ENCODE measurements around the gene NHERF2. TPM values are rescaled to one million over a fixed set of nuclear protein-coding genes. Genes with fewer than 3 reads are reported as not detected.
A peak's percentile ranks its signal among the peaks of the same experiment; 100 is the strongest.

Gene NHERF2
- total RNA-seq, 2 experiments from 2014 or later: 1.9 to 2.7 TPM

DNA sequence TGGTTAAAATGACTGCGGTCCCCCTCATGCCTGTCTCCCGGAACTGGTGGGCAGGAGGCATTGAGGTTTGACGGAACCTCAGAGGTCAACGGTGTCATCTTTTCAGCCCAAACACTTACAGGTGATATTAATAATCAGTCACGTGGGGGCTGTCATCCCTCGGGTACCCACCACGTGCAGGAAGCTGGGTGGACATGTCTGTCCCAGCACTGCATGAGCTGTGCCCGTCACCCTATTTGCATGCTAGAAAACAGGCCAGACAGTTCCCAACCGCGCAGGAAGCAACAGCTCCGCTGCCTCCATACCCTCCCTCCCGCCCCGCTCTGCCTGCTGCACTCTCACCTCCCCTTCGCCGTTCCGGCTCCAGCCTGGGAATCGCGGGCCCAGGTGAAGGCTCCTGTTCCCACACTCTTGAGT lies 35.6 kb upstream of the NHERF2 start:
- ChIA-PET POLR2A (interaction anchor here (1.5 to 2.0 kb wide), 3 partner anchors 10 to 164 kb away, joined by 4 to 13 read pairs (median 7); partner anchors contain the start of genes NOXO1, RPS2 and TRAF7), CTCF (interaction anchor here (1.5 kb wide), 1 partner anchor 149 kb away, joined by 6 read pairs; no protein-coding TSS in a partner anchor)
- H3K27me3 Mint-ChIP-seq: peaks cover 15% of the 10 kb centered on the region
- peaks cover 21% of the 10 kb centered on the region for H3K4me1 Mint-ChIP-seq
- ATAC-seq: peak; percentile 42
- DNase-seq: peak; percentile 72
- peak overlapping the region; percentile 56 for H3K4me3 Mint-ChIP-seq
- H3K36me3 Mint-ChIP-seq (ENCODE audit: low read depth): peaks cover 11% of the 10 kb centered on the region
- intact Hi-C loops (cut with DNase I, micrococcal nuclease): loop anchor here in 1 of 2 experiments (5.0 to 10.0 kb wide), 3 partner anchors 219 to 524 kb away; partner anchors contain the start of genes ATP6V0C, CRAMP1, EME2 and IFT140
- H3K27ac Mint-ChIP-seq: peak overlapping the region; percentile 51
- H3K9me3 Mint-ChIP-seq (ENCODE audit: low read depth): no peaks in the 10 kb centered on the region

DNA sequence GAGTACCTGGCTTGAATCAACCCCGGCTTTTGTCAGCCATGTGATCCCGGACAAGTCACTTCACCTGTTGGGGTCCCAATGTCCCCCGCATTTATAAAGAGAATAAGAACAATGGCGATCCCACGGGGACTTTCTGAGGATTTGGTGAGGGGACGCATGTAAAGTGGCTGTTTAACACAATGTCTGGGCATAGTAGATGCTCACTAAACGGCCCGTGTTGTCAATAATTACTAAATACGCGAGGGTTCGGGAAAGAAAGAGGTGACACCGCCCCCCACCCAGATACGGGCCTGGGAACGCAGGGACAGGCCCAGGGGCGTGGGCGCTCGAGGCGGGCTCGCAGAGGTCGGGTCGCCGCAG lies 35.1 kb upstream of the NHERF2 start:
- ATAC-seq (no peak), DNase-seq (no peak)
- no peaks in the 10 kb centered on the region for H3K9me3 Mint-ChIP-seq (ENCODE audit: low read depth)
- POLR2A ChIA-PET: interaction anchor here (1.5 to 2.0 kb wide), 3 partner anchors 10 to 163 kb away, joined by 4 to 13 read pairs (median 7); partner anchors contain the start of genes NOXO1, RPS2 and TRAF7
- intact Hi-C loops (cut with DNase I, micrococcal nuclease): loop anchor here in 1 of 2 experiments (5.0 to 10.0 kb wide), 3 partner anchors 219 to 523 kb away; partner anchors contain the start of genes ATP6V0C, CRAMP1, EME2 and IFT140
- peaks cover 15% of the 10 kb centered on the region for H3K27me3 Mint-ChIP-seq
- peak overlapping the region; percentile 56 for H3K4me3 Mint-ChIP-seq
- H3K27ac Mint-ChIP-seq: peak overlapping the region; percentile 19
- H3K4me1 Mint-ChIP-seq: peaks cover 24% of the 10 kb centered on the region
- CTCF ChIA-PET: interaction anchor here (1.2 to 1.5 kb wide), 2 partner anchors 149 to 164 kb away, joined by 6 to 7 read pairs; partner anchors contain the start of gene TRAF7
- H3K36me3 Mint-ChIP-seq (ENCODE audit: low read depth): peaks cover 8% of the 10 kb centered on the region

DNA sequence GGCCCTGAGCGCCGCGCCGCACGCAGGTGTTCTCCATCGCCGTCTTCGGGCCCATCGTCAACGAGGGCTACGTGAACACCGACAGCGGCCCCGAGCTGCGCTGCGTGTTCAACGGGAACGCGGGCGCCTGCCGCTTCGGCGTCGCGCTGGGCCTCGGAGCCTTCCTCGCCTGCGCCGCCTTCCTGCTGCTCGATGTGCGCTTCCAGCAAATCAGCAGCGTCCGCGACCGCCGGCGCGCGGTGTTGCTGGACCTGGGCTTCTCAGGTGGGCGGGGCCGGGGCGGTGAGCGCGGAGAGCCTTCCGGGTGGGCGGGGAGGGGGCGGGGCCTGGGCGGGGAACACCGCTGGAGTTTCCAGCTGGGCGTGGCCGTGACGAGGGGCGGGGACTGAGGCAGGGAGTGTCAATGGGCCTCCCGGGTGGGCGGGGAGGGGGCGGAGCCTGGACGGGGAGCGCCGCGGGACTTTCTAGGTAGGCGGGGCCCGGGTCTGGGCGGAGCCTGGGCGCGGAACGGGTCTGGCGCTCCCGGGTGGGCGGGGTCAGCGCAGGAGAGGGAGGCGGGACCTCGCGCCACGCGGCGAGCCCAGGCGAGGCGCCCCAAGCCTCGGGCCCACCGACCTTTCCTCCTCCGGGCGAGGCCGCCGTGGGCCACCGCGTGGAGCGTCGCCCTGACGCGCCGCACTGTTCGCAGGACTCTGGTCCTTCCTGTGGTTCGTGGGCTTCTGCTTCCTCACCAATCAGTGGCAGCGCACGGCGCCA lies 34.6 kb upstream of the NHERF2 start:
- peak; percentile 100 for DNase-seq
- Mint-ChIP-seq H3K27me3 (peaks cover 15% of the 10 kb centered on the region), H3K4me1 (peaks cover 27% of the 10 kb centered on the region), H3K9me3 (ENCODE audit: low read depth) (no peaks in the 10 kb centered on the region), H3K4me3 (peak overlapping the region; percentile 56), H3K36me3 (ENCODE audit: low read depth) (peaks cover 3% of the 10 kb centered on the region), H3K27ac (no peak overlapping the region)
- ChIA-PET CTCF (interaction anchor here (1.2 kb wide), 1 partner anchor 163 kb away, joined by 7 read pairs; the partner anchor contains the start of gene TRAF7), POLR2A (interaction anchor here (1.5 to 2.0 kb wide), 3 partner anchors 11 to 163 kb away, joined by 4 to 13 read pairs (median 7); partner anchors contain the start of genes NOXO1, RPS2 and TRAF7)
- ATAC-seq: peak; percentile 70
- intact Hi-C loops (cut with DNase I, micrococcal nuclease): loop anchor here (1.0 to 10.0 kb wide), 17 partner anchors 17 to 523 kb away; partner anchors contain the start of genes RPS2 (in 2 of the 2), ATP6V0C (in 1 of the 2), CCNF (in 1 of the 2) and CRAMP1 (in 1 of the 2)

DNA sequence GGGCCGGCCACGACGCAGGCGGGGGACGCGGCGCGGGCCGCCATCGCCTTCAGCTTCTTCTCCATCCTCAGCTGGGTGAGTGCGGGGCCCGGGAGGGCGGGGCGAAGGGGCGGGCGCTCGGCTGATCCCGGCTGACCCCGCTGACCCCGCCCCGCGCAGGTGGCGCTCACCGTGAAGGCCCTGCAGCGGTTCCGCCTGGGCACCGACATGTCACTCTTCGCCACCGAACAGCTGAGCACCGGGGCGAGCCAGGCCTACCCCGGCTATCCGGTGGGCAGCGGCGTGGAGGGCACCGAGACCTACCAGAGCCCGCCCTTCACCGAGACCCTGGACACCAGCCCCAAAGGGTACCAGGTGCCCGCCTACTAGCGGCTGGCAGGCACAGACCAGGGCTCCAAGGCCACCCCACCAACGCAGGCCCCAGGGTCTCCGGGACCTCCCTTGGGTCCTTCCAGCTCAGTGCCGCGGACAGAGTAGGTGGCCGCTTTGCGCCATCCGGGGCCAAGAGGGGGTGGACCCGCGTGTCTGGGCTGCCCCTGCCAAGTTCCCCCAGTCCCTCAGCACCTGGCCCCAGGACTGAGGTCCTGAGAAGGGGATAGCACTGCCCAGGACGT lies 33.9 kb upstream of the NHERF2 start:
- H3K27me3 Mint-ChIP-seq: peaks cover 15% of the 10 kb centered on the region
- peaks cover 27% of the 10 kb centered on the region for H3K4me1 Mint-ChIP-seq
- H3K9me3 Mint-ChIP-seq (ENCODE audit: low read depth): no peaks in the 10 kb centered on the region
- H3K27ac Mint-ChIP-seq: no peak overlapping the region
- no peak overlapping the region for H3K4me3 Mint-ChIP-seq
- ChIA-PET CTCF (interaction anchor here (1.2 to 1.6 kb wide), 3 partner anchors 11 to 162 kb away, joined by 6 to 12 read pairs (median 7); partner anchors contain the start of gene TRAF7), POLR2A (interaction anchor here (1.5 to 1.8 kb wide), 2 partner anchors 11 to 162 kb away, joined by 4 to 7 read pairs; partner anchors contain the start of genes NOXO1 and TRAF7)
- H3K36me3 Mint-ChIP-seq (ENCODE audit: low read depth): peaks cover 4% of the 10 kb centered on the region
- intact Hi-C loops (cut with DNase I, micrococcal nuclease): loop anchor here (1.0 to 10.0 kb wide), 17 partner anchors 16 to 522 kb away; partner anchors contain the start of genes RPS2 (in 2 of the 2), ATP6V0C (in 1 of the 2), CCNF (in 1 of the 2) and CRAMP1 (in 1 of the 2)
- DNase-seq: peak; percentile 28
- no peak for ATAC-seq

DNA sequence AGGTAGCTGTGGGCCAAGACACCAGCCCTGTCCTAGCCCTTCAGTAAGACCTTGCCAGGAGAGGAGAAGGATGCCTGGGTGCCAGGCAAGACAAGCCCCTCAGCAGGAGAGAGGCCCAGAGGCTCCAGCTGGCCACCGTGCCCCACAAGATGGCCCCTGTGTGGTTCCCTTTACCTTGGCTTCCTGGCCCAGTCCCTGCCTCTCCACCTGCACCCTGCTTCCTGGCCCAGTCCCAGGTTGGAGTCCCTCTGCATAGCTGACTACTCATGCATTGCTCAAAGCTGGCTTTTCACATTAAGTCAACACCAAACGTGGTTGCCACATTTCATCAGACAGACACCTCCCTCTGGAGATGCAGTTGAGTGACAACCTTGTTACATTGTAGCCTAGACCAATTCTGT lies 33.0 kb upstream of the NHERF2 start:
- Mint-ChIP-seq H3K27me3 (peaks cover 12% of the 10 kb centered on the region), H3K27ac (peak overlapping the region; percentile 42), H3K4me3 (no peak overlapping the region), H3K9me3 (ENCODE audit: low read depth) (no peaks in the 10 kb centered on the region), H3K36me3 (ENCODE audit: low read depth) (peaks cover 10% of the 10 kb centered on the region), H3K4me1 (peaks cover 27% of the 10 kb centered on the region)
- ChIA-PET POLR2A (interaction anchor here (0.6 to 1.2 kb wide), 3 partner anchors 10 to 29 kb away, joined by 3 to 9 read pairs (median 7); partner anchors contain the start of gene RPS2), CTCF (interaction anchor here (0.5 to 1.6 kb wide), 5 partner anchors 10 to 146 kb away, joined by 3 to 12 read pairs (median 3); partner anchors contain the start of genes NTHL1 and TSC2)
- peak; percentile 49 for ATAC-seq
- peak; percentile 75 for DNase-seq
- intact Hi-C loops (cut with DNase I, micrococcal nuclease): loop anchor here (2.0 to 10.0 kb wide), 6 partner anchors 15 to 521 kb away; partner anchors contain the start of genes ATP6V0C (in 1 of the 2), CRAMP1 (in 1 of the 2), EME2 (in 1 of the 2) and IFT140 (in 1 of the 2)

DNA sequence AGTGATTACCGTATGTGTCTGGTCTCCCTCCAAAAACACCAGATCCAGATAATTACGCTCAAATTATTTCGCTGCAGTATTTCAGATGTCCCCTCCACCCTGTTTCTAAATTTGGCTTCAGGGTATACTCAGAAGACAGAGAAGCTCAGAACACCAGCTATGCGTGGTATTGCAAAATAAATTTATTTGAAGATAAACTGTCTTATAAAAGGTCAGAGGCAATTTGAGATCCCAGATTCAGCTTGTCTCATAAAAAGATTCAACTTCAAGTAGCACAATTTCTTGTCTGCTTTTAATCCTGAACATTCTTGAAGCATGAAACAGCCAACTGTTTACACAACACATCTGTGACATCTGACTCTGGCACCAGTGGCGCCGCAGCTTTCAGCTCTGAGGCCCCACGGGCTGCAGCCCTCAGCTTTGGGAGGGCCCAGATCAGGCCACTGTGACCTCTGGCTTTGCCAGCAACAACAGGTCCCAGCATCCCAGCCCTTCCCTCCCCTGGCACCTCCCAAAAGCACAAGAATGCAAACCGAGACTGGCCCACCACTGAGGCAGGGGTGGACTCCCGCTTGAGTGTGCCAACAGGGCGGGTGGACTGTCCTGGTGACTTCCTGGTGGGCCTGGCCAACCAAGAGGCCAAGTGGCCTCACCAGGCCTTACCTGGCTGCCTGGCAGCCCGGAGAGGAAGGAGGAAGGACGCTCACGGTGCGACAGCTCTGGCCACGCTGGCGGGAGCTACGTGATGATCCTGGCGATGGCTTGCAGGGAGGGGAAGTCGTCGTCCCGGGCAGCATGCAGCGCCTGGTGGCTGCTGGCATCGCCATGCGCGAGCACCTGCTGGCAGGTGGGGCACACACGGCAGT lies 29.0 kb upstream of the NHERF2 start:
- no peak for DNase-seq
- no peak for ATAC-seq
- ChIA-PET POLR2A (no interaction called here), CTCF (no interaction called here)
- intact Hi-C loops (cut with DNase I, micrococcal nuclease): loop anchor here in 1 of 2 experiments (10.0 kb wide), 1 partner anchor 517 kb away; the partner anchor contains the start of gene ATP6V0C
- no peak overlapping the region for H3K27ac Mint-ChIP-seq
- H3K9me3 Mint-ChIP-seq (ENCODE audit: low read depth): no peaks in the 10 kb centered on the region
- H3K4me1 Mint-ChIP-seq: peaks cover 17% of the 10 kb centered on the region
- peaks cover 21% of the 10 kb centered on the region for H3K36me3 Mint-ChIP-seq (ENCODE audit: low read depth)
- H3K4me3 Mint-ChIP-seq: no peak overlapping the region
- no peaks in the 10 kb centered on the region for H3K27me3 Mint-ChIP-seq

DNA sequence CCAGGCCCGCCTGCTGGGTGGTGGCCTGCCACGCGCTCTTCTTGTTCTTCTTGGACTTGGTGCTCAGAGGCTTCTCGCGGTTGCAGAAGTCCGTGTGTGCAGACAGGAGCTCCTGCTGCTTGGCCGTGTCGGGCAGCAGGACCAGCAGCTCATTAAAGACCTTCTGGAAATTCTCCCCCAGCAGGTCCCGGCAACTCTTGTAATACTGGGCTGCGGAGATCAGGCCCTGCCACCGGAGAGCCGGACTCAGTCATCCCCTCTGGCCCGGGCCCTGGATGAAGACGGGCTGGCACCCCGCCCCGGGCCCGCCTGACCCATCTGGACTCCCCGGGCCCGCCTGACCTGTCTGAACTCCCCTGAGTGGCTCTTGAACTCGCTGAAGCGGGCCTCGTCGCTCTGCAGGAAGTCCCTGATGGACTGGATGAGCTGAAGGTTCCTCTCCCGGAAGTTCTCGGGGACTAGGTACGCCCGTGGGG lies 28.3 kb upstream of the NHERF2 start:
- Mint-ChIP-seq H3K4me1 (peaks cover 15% of the 10 kb centered on the region), H3K27me3 (no peaks in the 10 kb centered on the region), H3K27ac (no peak overlapping the region), H3K4me3 (no peak overlapping the region), H3K9me3 (ENCODE audit: low read depth) (no peaks in the 10 kb centered on the region), H3K36me3 (ENCODE audit: low read depth) (peaks cover 21% of the 10 kb centered on the region)
- no peak for DNase-seq
- CTCF ChIA-PET: interaction anchor here (0.7 kb wide), 1 partner anchor 222 kb away, joined by 3 read pairs; no protein-coding TSS in a partner anchor
- intact Hi-C loops (cut with DNase I, micrococcal nuclease): loop anchor here in 1 of 2 experiments (10.0 kb wide), 1 partner anchor 516 kb away; the partner anchor contains the start of gene ATP6V0C
- POLR2A ChIA-PET: interaction anchor here (0.6 kb wide), 1 partner anchor 13 kb away, joined by 4 read pairs; no protein-coding TSS in a partner anchor
- ATAC-seq: no peak

DNA sequence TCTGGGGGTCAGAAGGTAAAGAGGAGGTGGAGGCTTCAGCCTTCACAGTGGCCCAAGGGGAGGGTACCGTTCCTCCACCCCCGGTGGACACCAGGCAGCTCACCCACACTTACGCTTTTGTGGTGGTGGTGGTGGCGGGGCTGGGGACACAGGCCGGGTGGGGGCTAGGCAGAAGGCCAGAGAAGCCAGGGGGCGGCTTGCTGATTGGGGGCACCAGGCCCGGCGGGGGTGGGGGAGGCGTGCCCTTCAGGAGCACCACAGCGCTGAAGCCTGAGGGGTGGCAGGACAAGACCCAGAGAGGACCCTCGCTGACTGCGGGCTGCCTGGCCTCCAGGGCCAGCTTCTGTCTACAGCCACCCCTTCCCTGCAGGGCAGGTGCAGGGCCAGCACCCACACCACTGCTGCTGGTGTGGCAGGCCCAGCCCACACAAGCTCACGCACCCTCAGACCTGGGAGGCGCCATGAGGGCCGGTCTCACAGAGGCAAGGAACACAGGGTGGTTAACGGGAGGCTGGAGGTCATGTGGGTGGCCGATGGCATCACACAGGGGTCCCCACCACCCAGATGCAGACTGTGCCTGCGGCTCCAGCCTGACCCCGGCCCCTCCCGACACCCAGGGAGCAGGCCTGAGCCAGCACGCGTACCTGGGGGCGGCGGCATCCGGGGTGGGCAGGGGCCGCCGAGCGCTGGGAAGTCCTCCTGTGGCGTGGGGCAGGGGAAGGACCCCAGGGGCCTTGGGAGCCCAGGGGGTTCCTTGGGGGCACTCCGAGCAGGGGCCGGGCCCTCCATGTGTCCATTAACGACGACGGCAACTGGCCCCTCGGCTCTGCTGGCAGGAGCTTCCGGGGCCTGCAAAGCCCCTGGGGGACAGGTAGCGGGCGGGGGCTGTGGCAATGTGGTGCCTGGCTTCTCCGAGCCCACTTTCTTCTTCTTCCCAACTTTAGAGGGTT lies 27.6 kb upstream of the NHERF2 start:
- intact Hi-C loops (cut with DNase I, micrococcal nuclease): loop anchor here in 1 of 2 experiments (10.0 kb wide), 1 partner anchor 516 kb away; the partner anchor contains the start of gene ATP6V0C
- Mint-ChIP-seq H3K27me3 (no peaks in the 10 kb centered on the region), H3K27ac (no peak overlapping the region), H3K36me3 (ENCODE audit: low read depth) (peaks cover 21% of the 10 kb centered on the region), H3K4me1 (peaks cover 8% of the 10 kb centered on the region), H3K9me3 (ENCODE audit: low read depth) (no peaks in the 10 kb centered on the region), H3K4me3 (no peak overlapping the region)
- DNase-seq (no peak), ATAC-seq (no peak)
- CTCF ChIA-PET: interaction anchor here (0.7 kb wide), 1 partner anchor 221 kb away, joined by 3 read pairs; no protein-coding TSS in a partner anchor
- POLR2A ChIA-PET: interaction anchor here (0.6 kb wide), 1 partner anchor 13 kb away, joined by 4 read pairs; no protein-coding TSS in a partner anchor

DNA sequence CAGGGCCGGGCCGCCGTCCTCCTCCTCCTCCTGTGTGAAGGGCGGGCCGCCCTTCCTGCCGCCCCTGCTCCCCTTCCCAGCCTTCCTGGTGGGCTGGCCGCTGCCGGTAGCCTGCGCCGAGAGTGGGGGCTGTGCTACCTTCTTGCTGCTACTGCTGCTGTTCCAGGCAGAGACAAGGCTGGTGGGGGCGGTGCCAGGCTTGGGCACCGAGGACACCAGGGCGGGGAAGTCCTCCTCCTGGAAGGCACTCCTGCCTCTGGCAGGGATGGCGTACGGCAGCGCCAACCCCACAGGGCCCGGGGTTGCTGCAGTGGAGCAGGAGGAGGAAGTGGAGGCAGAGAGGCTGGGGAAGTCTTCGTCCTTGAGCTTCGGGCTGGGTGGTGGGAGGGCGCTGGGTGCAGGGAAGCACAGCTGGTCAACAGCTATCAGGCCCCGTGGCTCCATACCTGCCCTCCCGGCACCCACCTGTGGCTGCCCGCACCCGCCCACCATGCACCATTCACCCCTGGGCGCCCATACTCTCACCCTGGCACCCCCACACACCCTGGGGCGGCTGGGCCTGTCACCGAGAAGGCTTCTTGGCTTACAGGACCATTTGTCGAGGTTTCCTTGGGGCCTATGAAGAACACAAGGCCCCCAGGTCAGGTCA lies 26.7 kb upstream of the NHERF2 start:
- Mint-ChIP-seq H3K27me3 (no peaks in the 10 kb centered on the region), H3K36me3 (ENCODE audit: low read depth) (peaks cover 23% of the 10 kb centered on the region), H3K4me1 (peaks cover 14% of the 10 kb centered on the region), H3K27ac (no peak overlapping the region), H3K4me3 (no peak overlapping the region), H3K9me3 (ENCODE audit: low read depth) (no peaks in the 10 kb centered on the region)
- intact Hi-C loops (cut with DNase I, micrococcal nuclease): loop anchor here in 1 of 2 experiments (10.0 kb wide), 2 partner anchors 335 to 515 kb away; partner anchors contain the start of gene ATP6V0C
- ATAC-seq: no peak
- DNase-seq: no peak
- ChIA-PET POLR2A (no interaction called here), CTCF (no interaction called here)

Measured in activated CD4-positive, alpha-beta T cell treated with anti-CD3 and anti-CD28 coated beads for 36 hours (primary cell).